Panc1 (cell line): ENCODE measurements around the gene ADIRF. TPM values are rescaled to one million over a fixed set of nuclear protein-coding genes. Genes with fewer than 3 reads are reported as not detected.
"Not testable (repeated sequence)": the region's sequence is repeated elsewhere in the genome, so short reads cannot be mapped to it uniquely, and the experiment has no call there.

ENCODE experiments used
- ATAC-seq: fragments of 200-7000 bp; cut with Tn5 transposase; 2 replicates; pipeline ENCODE4 v1.9.1; 2020; ENCODE audit warnings: mild to moderate bottlenecking, moderate library complexity
- BruUV-seq: library from RNA; stranded (reverse); fragments of 400-500 nt; replicated peaks from 2 replicates; lab custom pipeline; 2021; lab: Mats Ljungman, UMichigan
- CTCF ChIA-PET: fragments of 300-600 bp; sonication (Branson Sonifier 250); formaldehyde crosslinking; loops from one replicate; lab custom pipeline; 2022; ENCODE audit warnings: antibody characterized with exemption; lab: Charles Lee
- POLR2A ChIA-PET: fragments of 300-600 bp; sonication (Branson Sonifier 250); formaldehyde crosslinking; loops from one replicate; lab custom pipeline; 2022; ENCODE audit warnings: antibody characterized with exemption; lab: Charles Lee
- DNase-seq: peaks from one replicate; pipeline ENCODE4 v3.0.0-alpha.2; 2010; ENCODE audit warnings: low read depth, low spot score
- H3K27ac ChIP-seq: 2 replicates; pipeline ENCODE4 v1.5.1; 2011; ENCODE audit warnings: mild to moderate bottlenecking, low read length, inconsistent platforms
- H3K27me3 ChIP-seq: fragments of 200-500 bp; sonication (Bioruptor generic); 2 replicates; pipeline ENCODE4 v1.6.0; 2014; ENCODE audit warnings: low read length, inconsistent platforms; ENCODE audit not compliant: control insufficient read depth, insufficient read depth
- H3K36me3 ChIP-seq: fragments of 200-500 bp; sonication (Bioruptor generic); 2 replicates; pipeline ENCODE4 v1.5.1; 2014; ENCODE audit warnings: inconsistent platforms, mild to moderate bottlenecking, low read length, moderate library complexity; ENCODE audit not compliant: control insufficient read depth, insufficient read depth
- H3K4me1 ChIP-seq: 2 replicates; pipeline ENCODE4 v1.5.1; 2011; ENCODE audit warnings: inconsistent platforms, mild to moderate bottlenecking, low read length, moderate library complexity; ENCODE audit not compliant: control insufficient read depth, insufficient read depth
- H3K4me3 ChIP-seq, 2 experiments: 2 replicates each; pipeline ENCODE4 v1.5.1; 2011 to 2012; ENCODE audit warnings: low read depth in 2 of 2, low read length in 2 of 2, mild to moderate bottlenecking in 2 of 2, inconsistent platforms in 1 of 2, moderate library complexity in 1 of 2
- H3K9me3 ChIP-seq: fragments of 200-500 bp; sonication (Bioruptor generic); 2 replicates; pipeline ENCODE4 v1.5.1; 2014; ENCODE audit warnings: low read depth, mild to moderate bottlenecking, inconsistent platforms, low read length, moderate library complexity; ENCODE audit not compliant: control insufficient read depth, insufficient read depth
- CTCF ChIP-seq: fragments of 450-650 bp; IDR thresholded peaks from 2 replicates; pipeline ENCODE4 v1.5.1; 2017; ENCODE audit warnings: mild to moderate bottlenecking
- POLR2AphosphoS5 ChIP-seq: IDR thresholded peaks from 2 replicates; pipeline ENCODE4 v1.6.1; 2012; ENCODE audit warnings: mild to moderate bottlenecking, low read depth, low read length, moderate library complexity
- SIN3A ChIP-seq: IDR thresholded peaks from 2 replicates; pipeline ENCODE4 v1.6.1; 2012; ENCODE audit warnings: low read depth, mild to moderate bottlenecking, low read length, moderate library complexity, borderline replicate concordance; ENCODE audit not compliant: insufficient read depth
- TCF7L2 ChIP-seq: IDR thresholded peaks from 2 replicates; pipeline ENCODE4 v1.6.1; 2011; ENCODE audit warnings: mild to moderate bottlenecking, low read depth, low read length, inconsistent platforms
- in situ Hi-C: cut with HindIII; loops from 2 replicates; pipeline ENCODE4 v1.10.0; 2016; ENCODE audit warnings: low sequenced_read_pairs, low pct_unique_long_range_greater_than_20kb
- intact Hi-C: fragments of 100-400 bp; cut with micrococcal nuclease; formaldehyde crosslinking; loops from one replicate; pipeline ENCODE4 v1.10.0; 2022; ENCODE audit not compliant: unreplicated experiment
- total RNA-seq: library from RNA; stranded (reverse); gene quantifications from one replicate; pipeline ENCODE4 v1.2.1, GENCODE V29; 2021; ENCODE audit not compliant: unreplicated experiment
- TF ChIP-seq, protein P1 (sequence below), 2 experiments: IDR thresholded peaks; 2 replicates each; pipeline ENCODE4 v1.6.1; 2011 to 2012; ENCODE audit warnings: low read depth in 2 of 2, control low read depth in 1 of 2, low read length in 1 of 2, mild to moderate bottlenecking in 1 of 2, moderate library complexity in 1 of 2; ENCODE audit not compliant: insufficient read depth in 1 of 2

ADIRF gene
- total RNA-seq, 1 experiment from 2014 or later = 14.8 TPM

- intact Hi-C loops (no loop called here), in situ Hi-C loops (no loop called here)
- Histone ChIP-seq H3K27ac (no peak overlapping the region), H3K36me3 (no peaks in the 10 kb centered on the region), H3K4me1 (peaks cover 20% of the 10 kb centered on the region), H3K4me3 (no peak overlapping the region), H3K27me3 (no peaks in the 10 kb centered on the region), H3K9me3 (no peaks in the 10 kb centered on the region)
- DNase-seq = no peak
- TF ChIP-seq, protein P1, sequence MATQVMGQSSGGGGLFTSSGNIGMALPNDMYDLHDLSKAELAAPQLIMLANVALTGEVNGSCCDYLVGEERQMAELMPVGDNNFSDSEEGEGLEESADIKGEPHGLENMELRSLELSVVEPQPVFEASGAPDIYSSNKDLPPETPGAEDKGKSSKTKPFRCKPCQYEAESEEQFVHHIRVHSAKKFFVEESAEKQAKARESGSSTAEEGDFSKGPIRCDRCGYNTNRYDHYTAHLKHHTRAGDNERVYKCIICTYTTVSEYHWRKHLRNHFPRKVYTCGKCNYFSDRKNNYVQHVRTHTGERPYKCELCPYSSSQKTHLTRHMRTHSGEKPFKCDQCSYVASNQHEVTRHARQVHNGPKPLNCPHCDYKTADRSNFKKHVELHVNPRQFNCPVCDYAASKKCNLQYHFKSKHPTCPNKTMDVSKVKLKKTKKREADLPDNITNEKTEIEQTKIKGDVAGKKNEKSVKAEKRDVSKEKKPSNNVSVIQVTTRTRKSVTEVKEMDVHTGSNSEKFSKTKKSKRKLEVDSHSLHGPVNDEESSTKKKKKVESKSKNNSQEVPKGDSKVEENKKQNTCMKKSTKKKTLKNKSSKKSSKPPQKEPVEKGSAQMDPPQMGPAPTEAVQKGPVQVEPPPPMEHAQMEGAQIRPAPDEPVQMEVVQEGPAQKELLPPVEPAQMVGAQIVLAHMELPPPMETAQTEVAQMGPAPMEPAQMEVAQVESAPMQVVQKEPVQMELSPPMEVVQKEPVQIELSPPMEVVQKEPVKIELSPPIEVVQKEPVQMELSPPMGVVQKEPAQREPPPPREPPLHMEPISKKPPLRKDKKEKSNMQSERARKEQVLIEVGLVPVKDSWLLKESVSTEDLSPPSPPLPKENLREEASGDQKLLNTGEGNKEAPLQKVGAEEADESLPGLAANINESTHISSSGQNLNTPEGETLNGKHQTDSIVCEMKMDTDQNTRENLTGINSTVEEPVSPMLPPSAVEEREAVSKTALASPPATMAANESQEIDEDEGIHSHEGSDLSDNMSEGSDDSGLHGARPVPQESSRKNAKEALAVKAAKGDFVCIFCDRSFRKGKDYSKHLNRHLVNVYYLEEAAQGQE (IDR thresholded peaks at IDR 0.05; ENCODE audit: insufficient read depth in 1 of 2, low read depth in 2 of 2, low read length in 1 of 2) = no peak
- TF ChIP-seq SIN3A (no peak), CTCF (no peak), TCF7L2 (no peak), POLR2AphosphoS5 (no peak)
- ATAC-seq = no peak
- ChIA-PET POLR2A (no interaction called here), CTCF (no interaction called here)
- no TSS peak for BruUV-seq
Observed at GRCh38 chr10:86951184-86951761, 17.0 kb upstream of the ADIRF start.

DNA sequence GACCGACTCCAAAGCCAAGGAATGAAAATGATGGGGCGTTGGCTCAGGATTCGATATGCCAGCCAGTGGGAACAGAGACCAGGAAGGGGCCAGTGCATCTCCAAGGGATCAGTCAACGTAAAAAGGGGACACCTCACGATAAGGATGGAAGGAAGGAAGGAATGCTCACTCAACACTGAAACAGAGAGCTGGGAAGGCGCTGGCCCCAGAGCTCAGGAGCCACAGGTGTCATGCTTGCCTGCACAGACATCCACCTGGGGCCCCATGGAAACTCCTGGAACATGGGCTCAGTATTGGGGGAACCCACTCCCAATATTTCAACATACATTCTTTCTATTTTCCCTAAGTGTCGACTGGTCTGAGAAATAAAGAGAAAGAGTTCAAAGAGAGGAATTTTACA is 16.2 kb upstream of the ADIRF start:
- BruUV-seq = no TSS peak
- in situ Hi-C loops = no loop called here
- Histone ChIP-seq H3K4me1 (peaks cover 27% of the 10 kb centered on the region), H3K27me3 (no peaks in the 10 kb centered on the region), H3K36me3 (no peaks in the 10 kb centered on the region), H3K27ac (no peak overlapping the region), H3K9me3 (no peaks in the 10 kb centered on the region), H3K4me3 (no peak overlapping the region)
- no peak for ATAC-seq
- ChIA-PET POLR2A (no interaction called here), CTCF (no interaction called here)
- TF ChIP-seq, protein P1 (IDR thresholded peaks at IDR 0.05; ENCODE audit: insufficient read depth in 1 of 2, low read depth in 2 of 2, low read length in 1 of 2) = no peak
- intact Hi-C loops = no loop called here
- DNase-seq = no peak

DNA sequence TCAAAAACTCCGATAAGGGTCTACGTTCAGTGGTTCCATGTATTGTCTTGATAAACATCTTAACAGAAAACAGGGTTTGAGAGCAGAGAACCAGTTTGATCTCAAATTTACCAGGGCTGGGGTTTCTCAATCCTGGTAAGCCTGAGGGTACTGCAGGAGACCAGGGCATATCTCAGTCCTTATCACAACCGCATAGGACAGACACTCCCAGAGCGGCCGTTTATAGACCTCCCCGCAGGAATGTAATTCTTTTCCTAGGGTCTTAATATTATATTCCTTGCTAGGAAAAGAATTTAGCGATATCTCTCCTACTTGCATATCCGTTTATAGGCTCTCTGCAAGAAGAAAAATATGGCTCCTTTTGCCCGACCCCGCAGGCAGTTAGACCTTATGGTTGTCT is 15.6 kb upstream of the ADIRF start:
- H3K27ac ChIP-seq, H3K36me3 ChIP-seq, in situ Hi-C loops, DNase-seq, CTCF ChIA-PET, H3K9me3 ChIP-seq, intact Hi-C loops, H3K4me3 ChIP-seq, POLR2A ChIA-PET, BruUV-seq, ATAC-seq, H3K27me3 ChIP-seq: not testable (repeated sequence)
- peaks cover 30% of the 10 kb centered on the region for H3K4me1 ChIP-seq
